Endothelial cell of umbilical vein (primary cell): ENCODE results near the gene P2RY2. TPM values are rescaled to one million over a fixed set of nuclear protein-coding genes. Genes with fewer than 3 reads are reported as not detected.

Experiments
- BruUV-seq: library from RNA; stranded (reverse); fragments of 400-500 nt; replicated peaks from 2 replicates; lab custom pipeline; 2021; lab: Mats Ljungman, UMichigan
- CTCF ChIA-PET: fragments of 300-600, 350-600 bp; sonication (Branson Sonifier 250); formaldehyde crosslinking; loops from one replicate; lab custom pipeline; 2021; ENCODE audit warnings: antibody characterized with exemption, inconsistent platforms; lab: Charles Lee
- POLR2A ChIA-PET: fragments of 300-600, 350-600 bp; sonication (Branson Sonifier 250); formaldehyde crosslinking; loops from one replicate; lab custom pipeline; 2021; ENCODE audit warnings: antibody characterized with exemption, inconsistent platforms; lab: Charles Lee
- DNase-seq: peaks from one replicate; pipeline ENCODE4 v3.0.0-alpha.2; 2011; ENCODE audit warnings: low read depth, low spot score
- FAIRE-seq: peaks from 2 replicates; lab custom pipeline; 2011; peaks lifted over from hg19 to GRCh38; lab: Jason Lieb, UNC
- H2AFZ ChIP-seq: 2 replicates; pipeline ENCODE4 v1.6.0; 2012; ENCODE audit warnings: low read depth, low read length, control low read depth, inconsistent platforms
- H3K27ac ChIP-seq: 2 replicates; pipeline ENCODE4 v1.5.1; 2011; ENCODE audit warnings: low read depth, mild to moderate bottlenecking, control low read depth, low read length, moderate library complexity; ENCODE audit not compliant: insufficient read depth
- H3K27me3 ChIP-seq, 2 experiments: 2 replicates each; pipeline versions ENCODE4 v1.6.0 to v1.6.1; 2011; ENCODE audit warnings: low read length in 2 of 2, mixed read lengths in 1 of 2; ENCODE audit not compliant: control insufficient read depth in 2 of 2, insufficient read depth in 2 of 2
- H3K36me3 ChIP-seq, 2 experiments: 2 replicates in 1 of 2; 3 replicates in 1 of 2; pipeline ENCODE4 v1.5.1; 2011; ENCODE audit warnings: low read length in 2 of 2, mild to moderate bottlenecking in 1 of 2, moderate library complexity in 1 of 2; ENCODE audit not compliant: control insufficient read depth in 2 of 2, insufficient read depth in 2 of 2; ENCODE audit errors: extremely low read depth in 1 of 2
- H3K4me1 ChIP-seq: 3 replicates; pipeline ENCODE4 v1.5.1; 2011; ENCODE audit warnings: mild to moderate bottlenecking, low read length; ENCODE audit not compliant: control insufficient read depth, insufficient read depth; ENCODE audit errors: extremely low read depth
- H3K4me2 ChIP-seq: 2 replicates; pipeline ENCODE4 v1.6.1; 2011; ENCODE audit warnings: low read length, control low read depth, mixed read lengths; ENCODE audit not compliant: insufficient read depth
- H3K4me3 ChIP-seq, 3 experiments: fragments of 200-600 bp in 1 of 3; sonication (generic), shearing (Covaris generic) in 1 of 3; replicated peaks in 1 of 3; 2 replicates each; pipeline ENCODE4 v1.5.1; 2011 to 2016; ENCODE audit warnings: control low read depth in 3 of 3, low read length in 3 of 3, mild to moderate bottlenecking in 2 of 3, inconsistent platforms in 1 of 3, low read depth in 1 of 3, moderate library complexity in 1 of 3; ENCODE audit not compliant: insufficient read depth in 1 of 3
- H3K79me2 ChIP-seq: 2 replicates; pipeline ENCODE4 v1.6.0; 2012; ENCODE audit warnings: low read length, inconsistent platforms; ENCODE audit not compliant: control insufficient read depth, insufficient read depth
- H3K9ac ChIP-seq: replicated peaks from 2 replicates; pipeline ENCODE3; 2011; ENCODE audit warnings: low read length, control low read depth; ENCODE audit not compliant: insufficient read depth; ENCODE audit errors: extremely low read depth
- H3K9me1 ChIP-seq: replicated peaks from 3 replicates; pipeline ENCODE4 v1.6.0; 2011; ENCODE audit warnings: mild to moderate bottlenecking, low read length; ENCODE audit not compliant: control insufficient read depth, insufficient read depth; ENCODE audit errors: extremely low read depth
- H3K9me3 ChIP-seq: replicated peaks from 2 replicates; pipeline ENCODE4 v1.5.1; 2012; ENCODE audit warnings: low read length, inconsistent platforms; ENCODE audit not compliant: control insufficient read depth, insufficient read depth
- H4K20me1 ChIP-seq: replicated peaks from 2 replicates; pipeline ENCODE3; 2011; ENCODE audit warnings: mild to moderate bottlenecking, low read length; ENCODE audit not compliant: control insufficient read depth, insufficient read depth; ENCODE audit errors: extremely low read depth
- FOS ChIP-seq: IDR thresholded peaks from 2 replicates; pipeline ENCODE4 v1.6.1; 2011; ENCODE audit warnings: mild to moderate bottlenecking, low read length, moderate library complexity, borderline replicate concordance; ENCODE audit not compliant: insufficient read depth
- GATA2 ChIP-seq: IDR thresholded peaks from 2 replicates; pipeline ENCODE4 v1.7.0; 2011; ENCODE audit warnings: low read depth, mild to moderate bottlenecking, moderate library complexity, mixed read lengths, low read length; ENCODE audit not compliant: insufficient read length, insufficient read depth
- JUN ChIP-seq: IDR thresholded peaks from 2 replicates; pipeline ENCODE4 v1.6.1; 2011; ENCODE audit warnings: borderline replicate concordance, low read depth; ENCODE audit not compliant: insufficient read length, insufficient read depth
- MAX ChIP-seq: IDR thresholded peaks from 2 replicates; pipeline ENCODE4 v1.6.1; 2011; ENCODE audit not compliant: insufficient read depth, insufficient read length
- dilution Hi-C: fragments of 300-500 bp; cut with MboI; formaldehyde crosslinking; loops from one replicate; pipeline ENCODE4 v1.15.0; 2019; ENCODE audit warnings: low sequenced_read_pairs; ENCODE audit not compliant: extremely low pct_ligation_motif_present
- intact Hi-C: fragments of 100-400 bp; cut with micrococcal nuclease; formaldehyde crosslinking; loops from one replicate; pipeline ENCODE4 v1.10.0; 2022
- polyA plus RNA-seq, 4 experiments: library from polyadenylated mRNA; depleted of rRNA in 3 of 4; stranded (reverse) in 3 of 4; unstranded in 1 of 4; fragments of >200 nt; gene quantifications; 2 replicates each; pipeline versions ENCODE4 v1.2.1 to v1.2.3, GENCODE V29; 2011 to 2012; ENCODE audit warnings: missing spikeins in 1 of 4
- total RNA-seq: library from RNA; stranded (reverse); gene quantifications from 2 replicates; pipeline ENCODE4 v1.2.3, GENCODE V29; 2021

The P2RY2 gene
- total and polyA plus RNA-seq, 2 donors (not counting 3 experiments of a cell fraction or from before 2014, with no cell fraction given), result 4.8 to 5.6 TPM

DNA sequence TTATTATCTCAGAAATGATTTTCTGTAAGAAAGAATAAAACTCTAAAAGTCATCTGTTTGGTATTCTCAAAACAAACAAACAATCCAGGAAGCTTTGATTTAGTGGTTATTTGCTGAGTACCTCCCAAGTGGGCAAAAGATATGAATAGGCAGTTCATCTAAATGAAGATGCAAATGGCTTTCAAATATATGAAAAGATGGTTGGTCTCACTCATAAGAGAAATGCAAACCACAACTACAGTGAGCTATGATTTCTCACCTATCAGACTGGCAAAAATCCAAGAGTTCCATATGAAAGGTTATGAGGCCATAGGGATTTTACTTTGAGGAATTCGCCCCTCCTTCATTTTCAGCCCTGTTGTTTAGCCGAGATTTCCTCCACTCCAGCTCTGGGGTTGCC lies 11.3 kb upstream of the P2RY2 start:
- no TSS peak for BruUV-seq
- H3K9me1 ChIP-seq, result no peaks in the 10 kb centered on the region
- H3K4me2 ChIP-seq, result no peak overlapping the region
- H3K36me3 ChIP-seq, result no peaks in the 10 kb centered on the region
- dilution Hi-C loops (no loop called here), intact Hi-C loops (no loop called here)
- TF ChIP-seq JUN (no peak), MAX (no peak)
- no peak overlapping the region for H3K4me3 ChIP-seq
- H4K20me1 ChIP-seq, result no peaks in the 10 kb centered on the region
- no peak overlapping the region for H2AFZ ChIP-seq
- ChIA-PET CTCF (interaction anchor here (0.9 to 2.7 kb wide), 9 partner anchors 11 to 88 kb away, joined by 3 to 11 read pairs (median 3); partner anchors contain the start of gene P2RY2), POLR2A (no interaction called here)
- no peaks in the 10 kb centered on the region for H3K27me3 ChIP-seq
- H3K9ac ChIP-seq, result no peak overlapping the region
- DNase-seq (no peak), FAIRE-seq (no peak)
- no peaks in the 10 kb centered on the region for H3K4me1 ChIP-seq
- no peak overlapping the region for H3K27ac ChIP-seq
- H3K9me3 ChIP-seq, result no peaks in the 10 kb centered on the region
- H3K79me2 ChIP-seq, result no peaks in the 10 kb centered on the region

GRCh38 chr11:73209892-73210291 lies 8.2 kb upstream of the P2RY2 start:
- Histone ChIP-seq H4K20me1 (no peaks in the 10 kb centered on the region), H3K36me3 (no peaks in the 10 kb centered on the region), H3K9me1 (no peaks in the 10 kb centered on the region), H3K4me3 (no peak overlapping the region), H3K27ac (no peak overlapping the region), H3K9ac (no peak overlapping the region), H3K4me1 (no peaks in the 10 kb centered on the region), H3K4me2 (no peak overlapping the region), H3K27me3 (no peaks in the 10 kb centered on the region), H3K79me2 (no peaks in the 10 kb centered on the region), H3K9me3 (no peaks in the 10 kb centered on the region), H2AFZ (no peak overlapping the region)
- ChIA-PET CTCF (interaction anchor here (1.9 kb wide), 1 partner anchor 24 kb away, joined by 6 read pairs; no protein-coding TSS in a partner anchor), POLR2A (no interaction called here)
- TF ChIP-seq FOS (no peak), GATA2 (no peak)
- intact Hi-C loops, result no loop called here
- FAIRE-seq (no peak), DNase-seq (no peak)
- no TSS peak for BruUV-seq
- dilution Hi-C loops, result no loop called here
